Inflammatory macrophage treated with lipopolysaccharide for 4 hours (primary cell): ENCODE data around the gene PIP4K2A.
"Not testable (repeated sequence)": the region's sequence is repeated elsewhere in the genome, so short reads cannot be mapped to it uniquely, and the experiment has no call there.

ENCODE experiments used
- DNase-seq: peaks from one replicate; pipeline ENCODE4 v3.0.0-alpha.2; 2020

PIP4K2A gene

DNA sequence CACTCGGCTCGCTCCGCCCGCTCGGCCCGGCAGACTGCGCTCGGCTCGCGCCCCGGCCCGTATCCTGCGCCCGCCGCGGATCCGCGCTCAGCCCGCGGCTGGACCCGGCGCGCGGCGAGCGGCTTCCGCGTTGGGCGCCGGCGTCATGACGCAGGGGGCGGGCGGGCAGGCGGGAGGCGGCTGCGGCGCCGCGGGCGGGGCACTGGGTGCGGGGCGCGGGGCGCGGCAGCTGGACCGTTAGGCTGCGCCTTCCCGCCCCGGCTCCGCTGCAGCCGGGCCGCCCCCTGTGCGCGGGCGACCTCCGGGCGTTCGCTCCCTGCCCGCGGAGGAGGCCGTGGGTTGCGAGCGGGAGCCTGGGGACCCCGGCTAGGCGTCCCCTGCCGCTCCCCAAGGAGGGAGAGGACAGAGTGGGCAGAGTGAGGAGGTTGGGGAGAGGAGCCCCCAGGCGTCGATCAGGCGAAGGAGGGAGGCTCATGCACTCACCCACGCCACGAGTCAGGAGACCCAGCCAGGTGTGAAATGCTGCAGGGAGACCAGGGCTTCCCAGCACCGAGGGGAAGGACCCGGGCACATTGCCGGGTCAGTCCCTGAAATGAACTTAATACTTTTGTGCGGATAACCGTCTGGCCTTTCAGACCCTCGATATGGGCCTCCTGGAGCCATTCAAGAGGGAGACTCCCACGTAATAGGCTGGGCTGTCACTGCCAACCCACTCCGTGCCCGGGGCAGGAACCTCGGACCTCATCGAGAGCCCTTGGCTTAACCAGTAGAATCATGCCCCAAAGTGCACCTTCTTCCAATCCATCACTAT, at the start of gene PIP4K2A:
Gene PIP4K2A (minus strand): TSS at position 100 of the 811 bp plus-strand sequence. CDS start 252 bp downstream, outside the sequence.
- peak; percentile 84 for DNase-seq

DNA sequence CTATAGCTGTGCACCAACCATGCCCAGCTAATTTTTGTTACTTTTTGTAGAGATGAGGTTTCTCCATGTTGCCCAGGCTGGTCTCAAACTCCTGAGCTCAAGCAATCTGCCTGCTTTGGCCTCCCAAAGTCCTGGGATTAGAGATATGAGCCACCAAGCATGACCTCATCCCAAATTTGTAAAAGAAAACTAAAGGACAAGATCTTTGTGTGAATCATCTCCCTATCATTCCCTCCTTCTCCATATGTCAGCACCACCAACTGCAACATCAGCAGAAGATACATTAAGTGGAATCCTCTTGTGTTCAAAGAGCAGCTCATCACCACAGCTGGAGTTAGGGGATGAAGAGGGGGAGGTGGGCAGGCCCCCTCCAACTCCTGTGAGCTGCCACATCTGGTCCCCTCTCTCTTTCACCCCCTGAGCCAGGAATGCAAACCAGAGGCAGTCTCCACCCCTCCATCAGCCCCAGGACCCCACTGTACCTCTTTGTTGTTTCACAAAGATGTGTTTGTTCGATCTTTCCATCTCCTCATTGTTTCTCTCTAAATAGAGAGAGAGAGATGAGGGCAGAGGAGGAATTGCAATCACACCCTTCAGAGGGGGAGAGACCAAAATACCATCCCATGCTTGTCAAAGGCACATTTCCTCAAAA, 47.3 kb upstream of the PIP4K2A start:
- DNase-seq, result no peak

DNA sequence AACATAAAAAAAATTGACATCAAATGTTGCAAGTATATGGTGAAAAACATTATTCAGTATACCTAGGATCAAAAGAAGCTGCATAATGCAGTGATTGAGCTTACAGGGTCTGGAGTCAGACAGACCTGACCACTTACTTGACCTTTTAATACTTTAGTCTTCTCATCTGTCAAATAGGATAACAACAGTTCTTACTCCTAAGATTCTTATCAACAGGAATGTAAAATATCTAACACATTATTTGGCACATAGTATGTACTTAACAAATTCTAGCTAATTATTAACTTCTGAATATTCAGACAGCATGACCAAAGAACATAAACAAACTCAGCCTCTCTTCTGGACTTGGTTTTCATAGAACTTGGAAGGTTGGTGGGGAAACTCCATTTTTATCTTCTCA, 45.6 kb upstream of the PIP4K2A start:
- no peak for DNase-seq

DNA sequence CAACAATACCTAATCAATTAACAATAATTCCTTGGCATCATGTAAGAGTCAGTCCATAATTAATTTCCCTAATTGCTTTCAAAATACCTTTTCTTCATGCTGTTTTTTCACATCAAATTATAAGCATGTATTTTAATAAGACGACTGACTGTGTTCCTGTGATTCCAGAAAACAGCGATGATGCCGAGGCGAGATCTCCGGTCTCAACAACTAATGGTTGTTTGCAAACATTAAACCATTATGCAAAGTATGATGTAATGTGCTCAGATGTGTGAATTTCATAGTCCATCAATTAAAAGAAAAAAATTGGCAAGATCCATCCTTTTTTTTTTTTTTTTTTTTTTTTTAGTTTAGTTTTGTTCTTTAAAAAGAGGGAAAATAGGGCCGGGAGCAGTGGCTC, 44.5 kb upstream of the PIP4K2A start:
- DNase-seq, result no peak

DNA sequence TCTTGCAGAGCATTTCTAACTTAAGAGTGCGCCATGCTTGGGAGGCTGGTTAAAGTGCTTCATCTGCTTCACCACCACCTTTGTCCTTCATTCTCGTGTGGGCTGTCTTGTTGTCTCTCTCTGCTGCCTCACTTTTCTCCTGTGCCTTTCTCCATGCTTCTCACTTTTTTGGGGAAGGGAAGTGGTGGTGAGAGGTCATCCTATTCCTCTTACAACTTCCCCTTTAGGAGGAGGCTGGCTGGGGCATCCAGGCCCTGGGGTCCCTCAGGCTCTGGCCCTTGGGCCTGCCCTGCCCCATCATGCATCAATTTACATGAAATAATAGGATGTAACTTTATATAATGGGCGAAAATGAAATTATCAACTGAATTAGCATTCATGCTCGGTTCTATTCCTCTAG, 39.9 kb upstream of the PIP4K2A start:
- DNase-seq, result peak; percentile 14

DNA sequence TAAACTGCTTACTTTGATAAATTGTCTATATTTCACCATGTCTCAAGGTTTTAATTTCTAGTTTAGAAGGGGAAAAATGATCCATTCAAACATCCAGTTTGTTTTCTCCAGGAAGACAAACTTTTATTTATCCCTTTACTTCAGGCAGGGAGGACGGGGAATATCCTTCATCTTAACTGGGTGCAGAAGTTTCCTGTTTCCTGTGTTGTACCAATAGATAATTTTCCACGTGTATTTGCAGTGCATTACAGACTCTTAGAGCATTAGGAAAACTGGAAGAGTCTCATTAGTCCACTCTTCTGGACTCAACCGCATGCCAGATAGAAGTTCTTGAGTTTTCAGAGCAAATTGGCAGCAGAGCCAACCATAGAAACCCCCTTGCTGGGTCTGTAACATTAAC, 39.4 kb upstream of the PIP4K2A start:
- DNase-seq, result no peak

DNA sequence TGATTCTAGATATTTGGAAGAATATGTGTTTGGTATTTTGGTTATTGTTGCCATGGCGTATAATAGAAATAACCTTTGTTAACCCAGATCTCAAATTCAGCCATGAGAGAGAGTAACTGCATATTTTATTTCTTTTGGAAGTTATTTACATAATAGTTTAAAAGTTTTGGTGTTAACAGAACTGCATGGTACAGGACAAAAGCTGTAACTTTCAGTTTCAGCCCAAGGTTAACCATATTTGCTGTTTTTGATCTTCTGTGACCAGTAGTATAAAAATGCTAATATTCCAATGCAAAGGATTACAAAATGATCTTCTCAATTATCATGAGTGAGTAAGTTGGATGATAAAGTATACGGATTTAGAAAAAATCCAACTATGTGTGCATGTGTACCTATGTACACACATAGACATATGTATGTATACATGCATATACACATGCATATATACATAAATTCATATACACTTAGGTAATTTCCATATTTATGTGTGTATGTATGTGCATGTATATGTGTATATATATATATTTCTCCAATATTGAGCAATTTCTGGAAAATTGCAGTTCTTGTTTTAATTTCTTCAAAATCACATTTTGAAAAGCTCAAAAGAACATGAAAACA, 38.0 kb upstream of the PIP4K2A start:
- DNase-seq, result no peak

DNA sequence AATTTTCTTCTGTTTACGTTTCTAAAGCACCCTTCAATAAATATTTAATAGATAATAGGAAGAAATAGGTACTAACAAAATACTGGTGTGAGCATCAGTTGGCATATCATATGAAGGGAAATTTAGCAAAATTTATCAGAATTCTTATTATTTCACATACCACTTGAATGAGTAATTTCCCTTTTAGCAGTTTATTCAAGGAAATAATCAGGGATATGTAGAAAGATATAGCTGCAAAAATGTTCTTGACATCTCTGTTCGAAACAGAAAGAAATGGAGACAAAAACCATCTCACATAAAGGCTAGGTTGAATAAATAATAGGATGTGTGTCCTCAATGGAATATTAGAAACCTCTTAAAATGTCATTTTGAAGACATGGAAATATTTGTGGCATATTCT, 35.8 kb upstream of the PIP4K2A start:
- DNase-seq, result no peak

DNA sequence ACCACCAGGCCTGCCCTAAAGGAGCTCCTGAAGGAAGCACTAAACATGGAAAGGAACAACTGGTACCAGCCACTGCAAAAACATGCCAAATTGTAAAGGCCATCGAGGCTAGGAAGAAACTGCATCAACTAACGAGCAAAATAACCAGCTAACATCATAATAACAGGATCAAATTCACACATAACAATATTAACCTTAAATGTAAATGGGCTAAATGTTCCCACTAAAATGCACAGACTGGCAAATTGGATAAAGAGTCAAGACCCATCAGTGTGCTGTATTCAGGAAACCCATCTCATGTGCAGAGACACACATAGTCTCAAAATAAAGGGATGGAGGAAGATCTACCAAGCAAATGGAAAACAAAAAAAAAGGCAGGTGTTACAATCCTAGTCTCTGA, 30.5 kb upstream of the PIP4K2A start:
- DNase-seq, result not testable (repeated sequence)

DNA sequence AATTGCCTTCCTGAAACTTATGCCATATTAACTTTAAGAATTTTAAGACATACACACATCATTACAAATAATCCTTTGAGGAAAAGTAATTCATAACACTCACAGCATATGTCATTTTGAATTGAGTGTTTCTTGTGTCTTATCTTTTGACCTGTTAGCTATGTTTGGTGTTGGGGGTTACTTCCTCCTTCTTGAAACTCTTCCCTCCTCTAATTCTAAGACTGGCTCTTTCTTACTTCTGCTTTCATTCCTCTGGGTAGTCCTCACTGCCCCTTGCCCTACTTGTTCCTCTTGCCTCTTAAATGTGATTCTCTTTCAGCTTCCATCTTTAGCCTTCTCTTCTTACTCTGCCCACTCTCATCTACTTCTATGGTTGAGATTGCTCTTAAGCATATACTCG, 28.3 kb upstream of the PIP4K2A start:
- DNase-seq, result peak; percentile 78

DNA sequence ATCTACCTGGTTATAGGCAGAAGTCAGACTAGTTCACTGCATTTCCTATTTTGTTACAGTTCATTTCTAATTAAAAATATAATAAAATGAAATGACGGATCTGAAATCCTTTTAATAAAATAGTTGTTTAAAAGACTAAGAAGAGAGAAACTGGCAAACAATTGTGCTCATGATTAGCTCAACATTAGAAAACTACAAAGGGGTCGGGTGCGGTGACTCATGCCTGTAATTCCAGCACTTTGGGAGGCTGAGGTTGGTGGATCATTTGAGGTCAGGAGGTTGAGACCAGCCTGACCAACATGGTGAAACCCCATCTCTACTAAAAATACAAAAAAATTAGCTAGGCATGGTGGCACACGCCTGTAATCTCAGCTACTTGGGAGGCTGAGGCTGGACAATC, 27.3 kb upstream of the PIP4K2A start:
- DNase-seq, result not testable (repeated sequence)

DNA sequence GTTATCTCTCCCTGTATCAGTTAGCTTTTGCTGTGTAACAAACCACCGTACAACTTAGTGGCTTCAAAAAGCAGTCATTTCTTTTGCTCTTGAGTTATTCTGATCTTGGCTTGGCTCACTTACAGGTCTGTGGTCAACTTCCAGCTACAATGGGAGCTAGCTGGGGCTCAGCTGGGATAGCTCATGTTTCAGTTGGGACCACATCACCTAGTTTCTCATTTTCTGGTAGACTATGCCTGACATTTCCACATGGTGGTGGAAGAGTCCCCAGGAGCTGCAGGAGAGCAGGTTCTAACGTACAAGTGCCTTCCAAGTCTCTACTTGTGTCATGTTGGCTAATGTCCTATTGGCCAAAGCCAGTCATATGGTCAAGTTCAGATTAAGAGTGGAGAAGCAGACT, 25.8 kb upstream of the PIP4K2A start:
- no peak for DNase-seq

DNA sequence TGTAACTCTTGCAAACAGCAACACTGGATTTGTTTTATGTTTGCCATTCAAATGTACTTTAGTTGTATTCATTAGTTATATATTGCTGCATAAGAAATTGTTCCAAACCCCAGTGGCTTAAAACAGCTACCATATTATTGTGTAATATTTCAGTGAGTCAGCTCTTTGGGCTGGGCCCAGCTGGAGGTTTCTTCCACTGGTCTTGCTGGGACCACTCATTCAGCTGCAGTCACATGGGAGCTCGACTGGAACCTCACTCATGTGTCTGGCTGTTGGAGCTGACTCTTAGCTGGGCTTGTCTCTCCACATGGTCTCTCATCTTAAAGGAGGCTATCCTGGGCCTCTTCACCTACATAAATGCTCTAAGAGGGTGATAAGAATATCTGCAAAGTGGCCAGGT, 23.2 kb upstream of the PIP4K2A start:
- DNase-seq, result peak; percentile 77

DNA sequence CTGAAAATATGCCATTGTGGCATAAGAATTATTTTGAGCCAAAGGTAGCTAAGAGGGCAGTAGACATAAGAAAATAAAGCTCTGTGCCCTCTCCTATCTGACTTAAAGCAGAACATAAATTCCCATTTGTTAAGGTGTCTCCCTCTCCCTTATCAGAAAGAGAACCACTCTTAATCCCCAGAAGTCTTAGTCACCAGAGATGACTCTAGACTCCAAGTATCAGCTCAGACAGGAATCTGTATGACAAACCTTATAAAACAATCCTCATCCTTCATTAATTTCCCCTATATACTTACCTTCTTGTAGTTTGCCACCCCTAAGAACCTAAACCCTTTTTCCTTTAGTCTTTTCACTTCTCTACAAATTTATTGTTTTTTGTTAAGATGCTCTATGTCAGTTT, 21.8 kb upstream of the PIP4K2A start:
- no peak for DNase-seq

DNA sequence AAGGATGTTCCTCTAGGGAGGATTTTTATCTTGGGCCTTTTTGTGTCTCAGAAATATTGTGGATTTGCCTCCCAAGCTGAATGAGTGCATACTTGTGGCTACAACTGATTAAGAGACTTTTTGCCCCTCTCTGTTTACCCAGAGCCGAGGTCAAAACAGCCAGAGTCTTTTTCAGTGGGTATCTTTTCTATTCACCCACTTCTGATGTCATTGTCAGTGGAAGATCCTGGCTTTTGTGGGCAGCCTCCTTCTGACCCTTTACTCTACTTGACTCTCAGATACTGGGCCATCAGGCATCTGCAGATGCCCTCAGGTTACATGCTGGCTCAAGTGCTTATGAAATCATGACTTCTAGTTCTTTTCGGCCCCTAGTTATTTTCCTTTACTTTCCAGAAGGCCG, 19.6 kb upstream of the PIP4K2A start:
- DNase-seq, result no peak

DNA sequence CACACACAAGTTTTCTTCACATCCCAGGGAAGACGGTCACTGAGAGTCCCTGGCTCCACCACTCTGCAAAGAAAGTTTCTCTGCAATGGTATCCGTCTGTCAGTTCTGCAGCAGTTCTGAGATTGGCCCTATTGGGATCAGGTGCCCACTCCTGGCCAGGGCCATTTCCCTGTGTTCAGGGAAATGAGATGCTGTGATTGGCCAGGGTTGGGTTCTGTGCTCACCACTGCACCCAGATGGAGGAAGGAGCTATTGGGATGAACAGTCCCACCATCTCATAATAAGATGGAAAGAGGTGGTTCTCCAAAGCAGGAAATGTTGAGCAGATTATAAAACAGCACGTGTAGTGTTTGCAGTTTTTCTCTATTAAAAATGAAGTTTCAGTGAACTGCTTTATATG, 13.3 kb upstream of the PIP4K2A start:
- DNase-seq, result no peak

DNA sequence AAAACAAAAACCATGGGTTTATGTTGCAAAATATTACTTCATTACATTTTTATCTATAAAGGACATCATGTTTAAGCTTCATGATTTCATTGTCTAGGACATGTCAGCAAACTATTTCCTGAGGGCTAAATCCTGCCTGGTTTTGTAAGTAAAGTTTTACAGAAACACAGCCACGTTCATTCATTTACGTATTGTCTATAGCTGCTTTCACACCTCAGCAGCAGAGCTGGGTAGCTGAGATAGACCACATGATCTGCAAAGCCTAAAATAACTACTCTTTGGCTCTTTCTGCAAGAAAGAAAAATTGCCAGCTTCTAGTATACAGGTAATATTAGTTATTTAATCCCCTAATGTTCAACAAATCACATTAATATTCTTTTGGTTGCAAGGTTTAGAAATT, 12.7 kb upstream of the PIP4K2A start:
- DNase-seq, result no peak

DNA sequence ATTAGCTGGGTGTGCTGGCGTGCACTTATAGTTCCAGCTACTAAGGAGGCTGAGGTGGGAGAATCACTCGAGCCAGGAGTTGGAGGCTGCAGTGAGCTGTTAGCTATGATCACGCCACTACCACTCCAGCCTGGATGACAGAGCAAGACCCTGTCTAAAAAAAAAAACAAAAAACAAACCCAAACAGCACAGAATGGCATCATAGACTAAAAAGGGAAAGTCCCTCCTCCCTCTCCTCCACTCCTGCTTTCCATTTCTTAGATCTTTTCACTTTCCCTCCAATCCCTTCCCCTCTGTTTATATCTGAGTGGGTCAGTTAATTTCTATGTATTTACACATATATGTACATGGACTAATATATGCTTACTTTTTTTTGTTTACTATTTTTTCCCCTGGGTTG, 10.4 kb upstream of the PIP4K2A start:
- peak; percentile 51 for DNase-seq

DNA sequence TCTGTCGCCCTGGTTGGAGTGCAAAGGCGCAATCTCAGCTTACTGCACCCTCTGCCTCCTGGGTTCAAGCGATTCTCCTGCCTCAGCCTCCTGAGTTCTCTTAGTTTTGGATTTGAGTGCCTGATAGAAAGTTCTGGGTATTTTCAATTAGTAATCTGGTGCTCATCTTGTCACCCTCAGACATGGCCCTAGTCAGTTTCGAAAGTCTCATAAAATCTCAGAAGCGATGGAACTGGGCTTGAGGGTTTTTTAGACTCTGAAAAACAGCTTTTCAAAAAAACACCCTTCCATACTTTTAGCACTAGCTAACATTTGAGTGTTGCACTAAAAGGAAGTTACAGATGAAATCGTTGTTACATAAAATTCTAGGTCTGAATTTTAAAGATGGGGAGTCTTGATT, 9.4 kb upstream of the PIP4K2A start:
- DNase-seq, result peak; percentile 24

DNA sequence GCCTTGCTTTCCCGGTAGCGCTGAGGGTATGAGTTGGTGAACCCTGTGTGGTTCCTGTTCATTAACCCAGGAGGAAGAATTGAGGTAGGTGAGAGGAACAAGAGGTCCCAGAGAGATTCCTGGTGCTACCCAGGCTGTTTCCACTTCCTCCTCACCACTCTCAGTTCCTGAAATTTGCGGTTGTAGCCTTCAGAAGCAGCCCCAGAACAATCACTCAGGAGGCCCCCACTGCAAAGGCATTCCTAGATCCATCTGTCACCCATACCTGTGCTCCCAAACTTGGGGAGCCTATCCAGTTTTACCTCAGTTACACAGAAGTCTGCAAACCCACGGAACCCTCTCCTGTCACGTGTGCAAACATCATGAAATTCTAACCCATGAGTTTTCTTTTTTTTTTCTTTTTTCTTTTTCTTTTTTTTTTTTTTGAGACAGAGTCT, 9.0 kb upstream of the PIP4K2A start:
- peak; percentile 78 for DNase-seq

DNA sequence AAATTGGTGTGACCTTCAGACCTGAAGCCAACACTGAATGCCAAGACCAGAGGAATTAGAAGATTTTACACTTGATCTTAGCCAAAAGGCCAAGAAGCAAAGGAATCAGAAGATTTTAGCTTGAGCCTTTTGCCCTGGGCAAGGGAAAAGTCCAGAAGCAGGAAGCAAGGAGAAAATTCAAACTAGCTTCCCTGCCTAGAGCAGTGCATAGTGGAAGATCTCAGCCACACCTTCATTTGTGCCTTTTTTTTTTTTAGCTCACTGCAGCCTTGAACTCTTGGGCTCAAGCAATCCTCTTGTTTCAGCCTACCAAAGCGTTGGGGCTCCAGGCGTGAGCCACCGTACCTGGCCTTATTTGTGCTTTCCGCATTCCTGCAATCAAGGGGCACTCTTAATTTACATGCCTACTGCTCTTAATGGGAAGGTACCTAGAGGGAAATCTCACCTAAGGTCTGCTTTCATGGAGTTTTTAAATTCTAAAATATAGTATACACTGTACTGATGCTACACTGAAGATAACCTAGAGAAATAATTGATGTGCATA, 8.3 kb upstream of the PIP4K2A start:
- no peak for DNase-seq

DNA sequence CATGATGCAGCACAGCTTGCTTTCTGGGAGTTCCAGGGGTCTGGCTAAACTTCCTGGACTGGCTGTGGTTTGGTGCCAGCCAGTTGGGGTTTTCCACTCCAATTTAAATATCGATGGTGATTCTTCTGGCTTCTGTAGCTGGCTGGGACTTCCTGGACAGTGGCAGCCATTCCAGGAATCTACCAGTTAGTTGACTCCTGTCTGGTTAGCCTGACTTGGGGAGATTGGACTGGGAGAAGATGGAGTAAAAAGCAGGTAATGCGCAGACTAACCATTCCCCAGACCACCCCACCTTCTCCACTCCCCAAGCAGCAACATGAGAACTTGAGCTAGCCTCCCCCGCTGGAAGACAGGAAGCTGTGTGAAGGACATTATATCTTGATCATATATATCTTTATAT, 6.3 kb upstream of the PIP4K2A start:
- DNase-seq, result no peak

DNA sequence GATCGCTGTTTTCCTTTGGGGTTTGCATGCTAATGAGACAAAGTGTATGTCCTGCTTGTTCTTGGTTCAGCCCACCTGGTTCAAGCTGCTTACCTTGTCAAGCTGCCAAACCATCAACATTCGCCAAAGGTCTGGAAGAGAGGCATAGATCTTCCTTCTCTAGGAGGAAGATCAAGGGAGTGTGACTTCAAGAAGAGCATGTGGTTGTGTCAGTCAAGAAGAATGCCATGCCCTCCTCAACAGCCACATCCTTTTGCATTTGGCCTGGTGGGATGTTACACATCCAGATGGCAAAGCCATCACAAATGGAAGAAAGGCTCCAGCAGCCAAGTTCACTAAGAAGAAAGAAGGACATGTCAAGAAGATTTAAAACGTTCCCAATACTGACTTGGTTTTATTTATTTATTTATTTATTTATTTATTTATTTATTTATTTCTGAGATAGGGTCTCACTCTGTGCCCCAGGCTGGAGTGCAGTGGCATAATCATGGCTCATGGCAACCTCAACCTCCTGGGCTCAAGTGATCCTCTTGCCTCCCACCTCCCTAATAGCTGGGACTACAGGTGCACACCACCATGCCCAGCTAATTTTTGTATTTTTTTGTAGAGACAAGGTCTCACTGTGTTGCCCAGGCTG, 5.1 kb upstream of the PIP4K2A start:
- DNase-seq, result no peak
